Vagina (tissue), 2 donors: Measurements from ENCODE around the gene GPANK1. TPM values are rescaled to one million over a fixed set of nuclear protein-coding genes. Genes with fewer than 3 reads are reported as not detected.

Experiments
- DNase-seq, 2 donors: peaks; one replicate each; pipeline ENCODE4 v3.0.0-alpha.2; 2017; ENCODE audit errors: extremely low spot score in 2 of 2
- H3K27ac ChIP-seq: fragments of 200-600 bp; sonication (generic); one replicate; pipeline ENCODE4 v1.5.1; 2019
- H3K27me3 ChIP-seq: fragments of 200-600 bp; sonication (generic); one replicate; pipeline ENCODE4 v1.5.1; 2019
- H3K36me3 ChIP-seq, 2 donors: fragments of 200-600 bp; sonication (generic); one replicate each; pipeline ENCODE4 v1.5.1; 2017 to 2019
- H3K4me1 ChIP-seq: fragments of 200-600 bp; sonication (generic); one replicate; pipeline ENCODE4 v1.5.1; 2019
- H3K4me3 ChIP-seq, 2 donors: fragments of 200-600 bp; sonication (generic); 1 replicate in 1 of 2; 2 replicates in 1 of 2; pipeline ENCODE4 v1.5.1; 2016 to 2019
- H3K9me3 ChIP-seq: fragments of 200-600 bp; sonication (generic); one replicate; pipeline ENCODE4 v1.5.1; 2019
- POLR2A ChIP-seq, 2 donors: fragments of 450-650 bp; IDR thresholded peaks; one replicate each; pipeline ENCODE4 v1.6.1; 2017; ENCODE audit warnings: antibody characterized with exemption in 2 of 2, mild to moderate bottlenecking in 2 of 2, moderate library complexity in 2 of 2
- POLR2AphosphoS5 ChIP-seq, 2 donors: sonication (generic); formaldehyde crosslinking; IDR thresholded peaks; one replicate each; pipeline ENCODE4 v1.9.0; 2017; ENCODE audit warnings: antibody characterized with exemption in 2 of 2, mild to moderate bottlenecking in 2 of 2, low read depth in 1 of 2; ENCODE audit not compliant: insufficient read depth in 1 of 2
- intact Hi-C: fragments of 100-400 bp; cut with DNase I; formaldehyde crosslinking; loops from one replicate; pipeline ENCODE4 v1.15.1; 2023
- total RNA-seq: library from RNA; depleted of rRNA; stranded (reverse); fragments of >200 nt; gene quantifications from one replicate; pipeline ENCODE4 v1.2.3, GENCODE V29; 2016
- TF ChIP-seq, protein P1 (sequence below), 3 experiments: fragments of 450-650 bp in 2 of 3; fragments of 200-600 bp in 1 of 3; sonication (generic) in 1 of 3; IDR thresholded peaks; one replicate each; pipeline ENCODE4 v1.5.1; 2017 to 2019; ENCODE audit warnings: antibody characterized with exemption in 3 of 3, mild to moderate bottlenecking in 2 of 3, moderate library complexity in 2 of 3

GPANK1 gene
- total RNA-seq, 1 donor from 2014 or later: 16.9 TPM

DNA sequence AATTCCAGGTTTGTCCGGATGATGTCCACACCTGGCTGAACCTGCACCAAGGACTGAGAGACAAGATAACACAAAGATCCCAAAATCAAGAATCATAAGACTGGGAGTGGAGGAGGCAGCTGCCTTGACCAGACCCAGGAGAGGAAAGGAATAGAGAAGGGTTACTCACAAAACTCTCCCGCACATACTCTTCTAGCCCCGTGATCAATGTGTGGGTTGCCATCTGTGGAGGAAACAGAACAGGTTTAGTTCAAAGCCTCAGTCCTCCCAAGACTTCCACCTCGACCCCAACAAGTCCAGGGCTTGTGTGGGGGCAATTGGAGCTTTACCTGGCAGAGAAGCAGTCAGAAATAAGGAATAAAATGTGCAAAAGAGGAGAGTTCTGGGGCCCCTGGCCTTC, 23.4 kb downstream of the GPANK1 start:
- no peak overlapping the region for H3K27ac ChIP-seq
- H3K36me3 ChIP-seq: peaks cover 0 to 95% of the 10 kb centered on the region in 2 donors
- DNase-seq: no peak
- no peak for TF ChIP-seq POLR2AphosphoS5 (IDR thresholded peaks at IDR 0.05; ENCODE audit: insufficient read depth in 1 of 2, low read depth in 1 of 2)
- no peak for TF ChIP-seq POLR2A (IDR thresholded peaks at IDR 0.05)
- TF ChIP-seq, protein P1, sequence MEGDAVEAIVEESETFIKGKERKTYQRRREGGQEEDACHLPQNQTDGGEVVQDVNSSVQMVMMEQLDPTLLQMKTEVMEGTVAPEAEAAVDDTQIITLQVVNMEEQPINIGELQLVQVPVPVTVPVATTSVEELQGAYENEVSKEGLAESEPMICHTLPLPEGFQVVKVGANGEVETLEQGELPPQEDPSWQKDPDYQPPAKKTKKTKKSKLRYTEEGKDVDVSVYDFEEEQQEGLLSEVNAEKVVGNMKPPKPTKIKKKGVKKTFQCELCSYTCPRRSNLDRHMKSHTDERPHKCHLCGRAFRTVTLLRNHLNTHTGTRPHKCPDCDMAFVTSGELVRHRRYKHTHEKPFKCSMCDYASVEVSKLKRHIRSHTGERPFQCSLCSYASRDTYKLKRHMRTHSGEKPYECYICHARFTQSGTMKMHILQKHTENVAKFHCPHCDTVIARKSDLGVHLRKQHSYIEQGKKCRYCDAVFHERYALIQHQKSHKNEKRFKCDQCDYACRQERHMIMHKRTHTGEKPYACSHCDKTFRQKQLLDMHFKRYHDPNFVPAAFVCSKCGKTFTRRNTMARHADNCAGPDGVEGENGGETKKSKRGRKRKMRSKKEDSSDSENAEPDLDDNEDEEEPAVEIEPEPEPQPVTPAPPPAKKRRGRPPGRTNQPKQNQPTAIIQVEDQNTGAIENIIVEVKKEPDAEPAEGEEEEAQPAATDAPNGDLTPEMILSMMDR (IDR thresholded peaks at IDR 0.05): no peak
- H3K27me3 ChIP-seq: no peaks in the 10 kb centered on the region
- H3K4me1 ChIP-seq: no peaks in the 10 kb centered on the region
- no peak overlapping the region for H3K4me3 ChIP-seq
- intact Hi-C loops: no loop called here
- no peaks in the 10 kb centered on the region for H3K9me3 ChIP-seq

DNA sequence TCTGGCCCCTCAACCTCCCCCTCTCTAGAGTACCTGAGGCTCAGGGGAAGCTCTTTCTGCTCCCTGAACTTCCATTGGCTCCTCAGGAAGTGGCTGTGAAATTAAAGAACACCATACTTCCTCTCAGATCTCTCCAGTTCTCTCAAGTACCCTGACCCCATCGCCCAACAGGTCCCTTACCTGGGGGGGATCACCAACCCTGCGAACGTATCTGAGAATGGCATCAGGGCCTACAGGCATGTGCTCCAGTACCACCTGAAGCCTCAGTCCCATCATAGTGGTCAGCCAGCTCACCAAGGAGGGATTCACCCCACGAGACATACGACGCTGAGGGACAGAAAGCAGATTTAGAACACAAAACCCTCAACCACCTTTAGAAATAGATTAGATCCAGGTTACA, 24.2 kb downstream of the GPANK1 start:
- no peaks in the 10 kb centered on the region for H3K9me3 ChIP-seq
- no peaks in the 10 kb centered on the region for H3K27me3 ChIP-seq
- intact Hi-C loops: no loop called here
- H3K4me3 ChIP-seq: no peak overlapping the region
- no peak for DNase-seq
- TF ChIP-seq POLR2A (IDR thresholded peaks at IDR 0.05): no peak
- TF ChIP-seq POLR2AphosphoS5 (IDR thresholded peaks at IDR 0.05; ENCODE audit: insufficient read depth in 1 of 2, low read depth in 1 of 2): no peak
- TF ChIP-seq, protein P1 (IDR thresholded peaks at IDR 0.05): no peak
- peaks cover 0 to 95% of the 10 kb centered on the region in 2 donors for H3K36me3 ChIP-seq
- H3K4me1 ChIP-seq: no peaks in the 10 kb centered on the region
- no peak overlapping the region for H3K27ac ChIP-seq

DNA sequence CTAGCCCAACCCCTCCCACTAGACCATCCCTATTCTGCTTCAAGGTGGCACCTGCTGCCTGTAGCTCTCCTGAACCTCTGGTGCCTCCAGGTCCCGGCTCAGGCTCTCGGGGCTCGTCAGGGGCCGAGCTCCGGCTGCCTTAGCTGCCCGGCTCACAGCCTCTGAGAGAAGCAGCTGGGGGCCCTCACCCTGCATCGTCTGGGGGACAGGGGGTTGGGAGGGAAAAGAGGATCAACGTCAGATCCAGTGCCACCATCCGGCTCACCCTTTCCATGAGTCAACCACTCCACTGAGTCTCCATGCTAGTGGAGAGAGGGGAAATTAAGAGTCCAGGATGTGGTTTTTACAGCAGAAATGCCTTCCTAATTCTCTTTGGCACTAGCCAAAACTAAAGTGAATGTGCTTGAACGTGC, 25.3 kb downstream of the GPANK1 start:
- TF ChIP-seq, protein P1 (IDR thresholded peaks at IDR 0.05): no peak
- TF ChIP-seq POLR2A (IDR thresholded peaks at IDR 0.05) (no peak), POLR2AphosphoS5 (IDR thresholded peaks at IDR 0.05; ENCODE audit: insufficient read depth in 1 of 2, low read depth in 1 of 2) (no peak)
- H3K27me3 ChIP-seq: no peaks in the 10 kb centered on the region
- H3K27ac ChIP-seq: no peak overlapping the region
- no peak overlapping the region for H3K4me3 ChIP-seq
- DNase-seq: no peak
- H3K4me1 ChIP-seq: no peaks in the 10 kb centered on the region
- H3K9me3 ChIP-seq: no peaks in the 10 kb centered on the region
- peaks cover 0 to 95% of the 10 kb centered on the region in 2 donors for H3K36me3 ChIP-seq
- intact Hi-C loops: no loop called here

DNA sequence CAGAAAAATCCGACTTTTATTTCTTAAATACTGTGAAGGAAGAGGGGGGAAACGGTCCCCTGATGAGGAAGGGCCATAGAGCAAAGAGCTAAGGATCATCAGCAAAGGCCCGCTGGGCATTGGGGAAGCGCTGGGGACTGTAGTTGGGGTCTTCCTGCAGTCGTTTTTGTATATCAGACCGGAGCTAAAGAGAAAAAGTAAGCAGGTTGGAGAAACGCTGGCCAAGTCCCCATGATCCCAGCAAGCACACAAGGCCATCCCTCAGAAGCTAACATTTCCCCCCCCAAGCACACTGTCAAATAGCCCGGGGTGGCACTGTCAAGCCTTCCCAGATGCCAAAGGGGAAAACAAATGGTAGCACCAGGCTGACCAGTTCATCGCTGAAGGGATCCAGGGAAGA, 25.8 kb downstream of the GPANK1 start:
- H3K9me3 ChIP-seq: no peaks in the 10 kb centered on the region
- intact Hi-C loops: no loop called here
- TF ChIP-seq, protein P1 (IDR thresholded peaks at IDR 0.05): no peak
- TF ChIP-seq POLR2A (IDR thresholded peaks at IDR 0.05): no peak
- TF ChIP-seq POLR2AphosphoS5 (IDR thresholded peaks at IDR 0.05; ENCODE audit: insufficient read depth in 1 of 2, low read depth in 1 of 2): no peak

DNA sequence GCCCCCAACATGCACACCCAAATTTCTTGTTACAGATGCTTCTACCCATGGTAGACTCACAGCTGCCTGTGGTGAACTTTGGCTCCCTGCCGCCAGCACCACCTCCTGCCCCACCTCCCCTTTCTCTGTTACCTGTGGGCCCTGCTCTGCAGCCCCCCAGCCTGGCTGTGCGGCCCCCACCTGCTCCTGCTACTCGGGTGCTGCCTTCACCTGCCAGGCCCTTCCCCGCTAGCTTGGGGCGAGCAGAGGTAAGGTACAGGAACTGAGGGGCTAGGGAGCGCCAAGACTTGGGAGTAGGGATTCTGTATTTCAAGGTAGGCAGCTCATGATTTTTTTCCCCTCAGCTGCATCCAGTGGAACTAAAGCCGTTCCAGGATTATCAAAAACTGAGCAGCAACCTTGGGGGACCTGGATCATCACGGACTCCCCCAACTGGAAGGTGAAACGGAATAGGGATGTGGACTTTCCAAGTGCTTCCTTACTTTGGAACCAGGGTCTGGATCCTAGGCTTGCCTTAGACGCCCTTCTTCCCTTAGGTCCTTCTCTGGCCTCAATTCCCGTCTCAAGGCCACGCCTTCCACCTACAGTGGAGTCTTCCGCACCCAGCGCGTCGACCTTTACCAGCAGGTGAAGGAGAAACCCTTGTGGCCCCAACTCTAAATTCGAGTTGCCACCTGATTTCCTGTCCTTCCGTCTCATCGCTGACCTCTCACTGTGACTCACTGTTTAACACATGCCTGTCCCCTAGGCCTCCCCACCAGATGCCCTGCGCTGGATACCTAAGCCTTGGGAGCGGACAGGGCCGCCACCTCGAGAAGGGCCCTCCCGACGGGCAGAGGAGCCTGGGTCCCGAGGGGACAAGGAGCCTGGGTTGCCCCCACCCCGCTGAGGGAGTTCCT, 27.9 kb downstream of the GPANK1 start:
- peaks cover 0 to 96% of the 10 kb centered on the region in 2 donors for H3K36me3 ChIP-seq
- TF ChIP-seq POLR2AphosphoS5 (IDR thresholded peaks at IDR 0.05; ENCODE audit: insufficient read depth in 1 of 2, low read depth in 1 of 2) (no peak), POLR2A (IDR thresholded peaks at IDR 0.05) (no peak)
- TF ChIP-seq, protein P1 (IDR thresholded peaks at IDR 0.05): no peak
- no peak overlapping the region for H3K27ac ChIP-seq

More for the DNA sequence above, 25.8 kb downstream of the GPANK1 start:
- Histone ChIP-seq H3K36me3 (peaks cover 0 to 95% of the 10 kb centered on the region in 2 donors), H3K27ac (no peak overlapping the region), H3K27me3 (no peaks in the 10 kb centered on the region), H3K4me1 (no peaks in the 10 kb centered on the region), H3K4me3 (no peak overlapping the region)
- no peak for DNase-seq

More for the DNA sequence above, 27.9 kb downstream of the GPANK1 start:
- H3K4me3 ChIP-seq: no peak overlapping the region
- H3K4me1 ChIP-seq: no peaks in the 10 kb centered on the region
- H3K27me3 ChIP-seq: no peaks in the 10 kb centered on the region
- intact Hi-C loops: no loop called here
- no peak for DNase-seq
- no peaks in the 10 kb centered on the region for H3K9me3 ChIP-seq
